NCI-H146 treated with DMSO at 0.1 percent for 48 hours (cell line): ENCODE data around the gene EHD2.
"Not testable (repeated sequence)": the region's sequence is repeated elsewhere in the genome, so short reads cannot be mapped to it uniquely, and the experiment has no call there.

Source experiments
- DNase-seq: peaks from one replicate; lab custom pipeline; 2025; ENCODE audit not compliant: unreplicated experiment; lab: John Stamatoyannopoulos, UW

The EHD2 gene

DNA sequence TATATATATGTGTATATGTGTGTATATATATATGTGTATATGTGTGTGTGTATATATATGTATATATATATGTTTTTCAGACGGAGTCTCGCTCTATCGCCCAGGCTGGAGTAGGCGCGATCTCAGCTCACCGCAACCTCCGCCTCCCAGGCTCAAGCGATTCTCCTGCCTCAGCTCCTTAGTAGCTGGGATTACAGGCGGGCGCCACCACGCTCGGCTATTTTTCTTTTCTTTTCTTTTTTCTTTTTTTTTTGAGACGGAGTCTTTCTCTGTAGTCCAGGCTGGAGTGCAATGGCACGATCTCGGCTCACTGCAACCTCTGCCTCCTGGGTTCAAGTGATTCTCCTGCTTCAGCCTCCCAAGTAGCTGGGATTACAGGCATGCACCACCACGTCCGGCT, 32.9 kb downstream of the EHD2 start:
- DNase-seq, result not testable (repeated sequence)

- no peak for DNase-seq
Measured at GRCh38 chr19:47749326-47749725, 36.1 kb downstream of the EHD2 start.

DNA sequence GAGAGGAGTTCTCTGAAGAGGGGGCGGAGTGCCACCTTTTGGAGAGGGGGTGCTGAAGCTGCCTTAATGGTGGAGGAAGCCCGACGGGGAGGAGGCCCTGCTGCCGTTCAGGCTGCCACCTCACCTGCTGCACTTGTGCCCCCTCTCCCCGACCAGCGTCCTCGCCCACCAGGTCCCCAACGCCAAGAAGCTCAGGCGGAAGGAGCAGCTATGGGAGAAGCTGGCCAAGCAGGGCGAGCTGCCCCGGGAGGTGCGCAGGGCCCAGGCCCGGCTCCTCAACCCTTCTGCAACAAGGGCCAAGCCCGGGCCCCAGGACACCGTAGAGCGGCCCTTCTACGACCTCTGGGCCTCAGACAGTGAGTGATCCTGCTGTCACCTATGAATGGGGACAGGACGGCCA, 37.5 kb downstream of the EHD2 start:
- no peak for DNase-seq

DNA sequence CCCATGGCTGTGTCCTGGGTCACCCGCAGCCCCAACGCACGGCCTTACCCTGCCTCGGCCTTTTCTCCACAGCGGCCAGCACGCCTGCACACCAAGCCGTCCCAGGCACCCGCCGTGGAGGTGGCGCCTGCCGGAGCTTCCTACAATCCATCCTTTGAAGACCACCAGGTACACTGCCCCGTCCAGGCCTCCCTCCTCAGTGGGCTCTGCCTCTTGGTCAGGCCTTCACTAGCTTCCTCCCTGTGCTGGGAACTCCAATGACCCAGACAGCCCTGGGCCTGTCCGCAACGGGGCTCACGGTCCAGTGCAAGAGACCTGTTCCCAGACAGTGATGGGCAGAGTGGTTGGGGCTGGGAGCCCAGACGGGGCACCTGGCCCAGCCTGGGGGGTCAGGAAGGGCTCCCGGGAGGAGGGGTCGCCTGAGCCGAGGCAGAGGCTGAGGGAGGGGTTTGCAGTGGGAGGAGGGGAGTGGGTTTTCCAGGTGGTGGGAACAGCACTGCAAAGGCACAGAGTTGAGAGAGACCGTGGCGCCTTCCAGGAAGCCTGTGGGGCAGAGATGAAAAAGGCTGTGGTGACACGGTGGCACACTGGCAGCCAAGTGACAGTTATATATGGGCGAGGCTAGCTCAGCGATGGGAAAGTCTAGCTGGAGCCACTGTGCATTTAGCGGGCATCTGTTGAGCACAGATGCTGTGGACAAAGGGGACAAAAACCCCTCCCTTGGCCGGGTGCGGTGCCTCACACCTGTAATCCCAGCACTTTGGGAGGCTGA, 39.4 kb downstream of the EHD2 start:
- DNase-seq, result no peak

- DNase-seq, result no peak
Measured at GRCh38 chr19:47754206-47755064, 41.2 kb downstream of the EHD2 start.

DNA sequence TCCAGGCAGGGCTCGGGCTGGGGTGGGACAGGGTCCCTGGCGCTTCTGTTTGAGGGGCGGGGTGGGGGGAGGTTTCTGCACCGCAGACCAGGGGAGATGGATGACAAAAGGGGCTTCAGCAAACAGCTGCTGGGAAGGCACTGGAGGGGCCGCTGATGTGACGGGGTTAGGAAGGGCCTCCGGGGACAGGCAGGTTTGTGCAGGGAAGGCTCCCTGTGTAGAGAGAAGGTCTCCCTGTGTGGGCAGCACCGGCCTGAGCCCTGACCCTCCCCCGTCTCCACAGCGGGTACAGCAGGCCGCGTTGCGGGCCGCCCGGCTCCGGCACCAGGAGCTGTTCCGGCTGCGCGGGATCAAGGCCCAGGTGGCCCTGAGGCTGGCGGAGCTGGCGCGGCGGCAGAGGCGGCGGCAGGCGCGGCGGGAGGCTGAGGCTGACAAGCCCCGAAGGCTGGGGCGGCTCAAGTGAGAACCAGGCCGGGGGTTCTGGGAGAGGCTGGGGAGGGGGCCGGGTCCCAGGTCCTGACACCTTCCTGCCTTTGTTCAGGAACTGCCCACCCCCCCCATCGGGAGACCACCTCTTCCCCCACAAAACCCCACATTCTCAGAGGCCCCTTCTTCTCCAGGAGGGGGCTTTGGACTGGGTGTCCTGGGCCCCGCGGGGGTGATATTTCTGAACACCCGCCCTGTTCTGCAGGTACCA, 42.0 kb downstream of the EHD2 start:
- no peak for DNase-seq

GRCh38 chr19:47755762-47756626, 42.8 kb downstream of the EHD2 start:
- DNase-seq, result no peak

GRCh38 chr19:47756627-47756929, 43.4 kb downstream of the EHD2 start:
- no peak for DNase-seq

DNA sequence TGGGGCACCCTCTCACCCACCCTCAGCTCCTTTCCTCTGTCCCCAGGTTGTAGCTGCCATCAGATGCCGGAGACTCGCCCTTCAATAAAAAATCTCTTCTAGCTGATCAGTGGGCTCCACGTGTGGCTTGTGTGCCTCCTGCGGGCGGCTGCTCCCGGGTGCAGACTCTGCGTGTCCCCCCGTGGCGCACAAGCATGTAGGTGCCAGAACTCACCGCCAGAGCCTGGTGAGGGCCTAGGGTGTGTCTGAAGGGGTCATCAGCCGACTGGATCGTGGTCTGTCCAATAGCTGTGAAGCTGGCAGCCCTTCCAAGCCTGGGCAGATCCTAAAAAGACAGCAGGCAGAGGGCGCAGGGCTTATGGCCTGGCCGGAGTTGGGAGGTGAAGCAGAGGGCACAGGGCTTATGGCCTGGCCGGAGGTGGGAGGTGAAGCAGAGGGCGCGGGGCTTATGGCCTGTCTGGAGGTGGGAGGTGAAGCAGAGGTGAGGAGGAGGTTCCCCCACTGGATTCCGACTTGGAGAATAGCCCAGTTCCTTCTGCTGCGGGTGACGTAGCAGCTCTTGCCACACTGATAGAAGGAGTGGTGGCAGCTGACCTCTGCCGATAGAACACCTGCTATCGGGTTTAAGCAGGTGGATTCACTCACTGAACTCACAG, 43.9 kb downstream of the EHD2 start:
- no peak for DNase-seq

DNA sequence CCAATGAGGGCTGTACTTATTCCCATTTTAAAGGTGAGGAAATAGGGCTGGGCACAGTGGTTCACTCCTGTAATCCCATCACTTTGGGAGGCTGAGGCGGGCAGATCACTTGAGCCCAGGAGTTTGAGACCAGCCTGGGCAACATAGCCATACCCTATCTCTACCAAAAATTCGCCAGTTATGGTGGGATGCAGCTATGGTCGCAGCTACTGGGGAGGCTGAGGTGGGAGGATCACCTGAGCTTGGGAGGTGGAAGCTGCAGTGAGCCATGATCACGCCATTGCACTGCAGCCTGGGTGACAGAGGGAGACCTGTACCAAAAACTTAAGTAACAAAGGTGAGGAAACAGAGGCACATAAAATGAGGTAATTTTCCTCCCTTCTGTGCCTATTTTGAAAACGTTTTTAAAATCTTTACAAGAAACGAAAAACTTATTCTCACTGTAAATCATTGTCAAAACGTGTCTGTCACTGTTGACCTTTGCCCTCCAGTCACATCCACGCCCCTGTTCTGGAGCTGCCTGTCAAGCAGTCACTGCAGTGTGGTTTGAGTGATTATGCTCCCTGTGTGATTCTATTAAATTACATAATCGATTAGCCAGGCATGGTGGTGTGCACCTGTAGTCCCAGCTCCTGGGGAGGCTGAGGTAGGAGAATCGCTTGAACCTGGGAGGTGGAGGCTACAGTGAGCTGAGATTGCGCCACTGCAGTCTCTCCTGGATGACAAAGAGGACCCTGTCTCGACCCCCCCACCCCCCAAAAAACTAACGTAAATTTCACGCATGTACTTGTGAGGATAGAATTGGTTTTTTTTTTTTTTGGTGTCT, 44.6 kb downstream of the EHD2 start:
- no peak for DNase-seq

- DNase-seq, result no peak
Measured at GRCh38 chr19:47758443-47758804, 45.2 kb downstream of the EHD2 start.

GRCh38 chr19:47760632-47760999, 47.4 kb downstream of the EHD2 start:
- no peak for DNase-seq

DNA sequence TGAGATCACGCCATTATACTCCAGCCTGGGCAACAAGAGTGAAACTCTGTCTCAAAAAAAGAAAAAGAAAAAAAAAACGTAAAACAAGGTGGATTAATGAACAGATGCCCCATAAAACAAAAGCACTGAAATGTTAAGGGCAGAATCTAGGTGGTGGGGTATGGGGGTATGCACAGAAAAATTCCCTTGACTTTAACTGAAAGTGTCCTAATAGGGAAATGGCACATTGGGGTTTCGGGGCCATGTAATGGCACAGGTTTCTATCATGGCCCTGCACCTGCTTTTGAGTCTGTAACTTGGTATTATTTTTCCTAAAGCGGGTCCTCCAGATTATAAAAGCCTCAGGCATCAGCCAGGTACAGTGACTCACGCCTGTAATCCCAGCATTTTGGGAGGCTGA, 48.3 kb downstream of the EHD2 start:
- no peak for DNase-seq

GRCh38 chr19:47762151-47762550, 48.9 kb downstream of the EHD2 start:
- DNase-seq, result no peak

DNA sequence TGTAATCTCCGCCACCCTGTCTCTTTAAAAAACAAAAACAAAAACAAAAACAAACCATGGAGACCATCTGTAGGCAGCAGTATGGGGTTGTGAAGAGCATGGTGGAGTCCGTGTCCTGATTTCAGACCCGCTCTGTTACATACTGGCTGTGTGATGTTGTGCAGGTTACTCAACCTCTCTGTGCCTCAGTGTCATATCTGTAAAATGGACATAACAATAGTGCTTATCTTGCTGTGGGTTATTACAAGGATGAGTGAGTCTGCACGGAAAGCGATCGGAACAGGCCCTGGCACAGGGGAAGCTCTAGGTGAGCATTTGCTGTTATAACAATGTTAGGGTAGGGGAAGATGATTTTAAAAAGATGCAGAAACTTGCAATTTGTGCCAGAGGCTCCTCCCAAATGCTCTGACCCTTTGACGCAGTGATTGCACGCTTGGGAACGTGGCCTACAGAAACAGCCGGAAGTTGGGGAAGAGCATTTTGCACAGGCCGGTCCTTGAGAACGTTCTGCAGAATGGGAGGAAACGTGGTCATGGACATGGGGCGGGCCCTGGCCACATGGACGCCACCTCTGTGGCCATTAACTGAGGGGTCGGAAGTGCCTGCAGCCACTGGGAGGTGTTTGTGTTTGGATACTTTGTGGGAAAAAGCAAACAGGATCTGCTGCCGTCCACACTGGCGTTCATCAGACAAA, 49.5 kb downstream of the EHD2 start:
- no peak for DNase-seq

DNA sequence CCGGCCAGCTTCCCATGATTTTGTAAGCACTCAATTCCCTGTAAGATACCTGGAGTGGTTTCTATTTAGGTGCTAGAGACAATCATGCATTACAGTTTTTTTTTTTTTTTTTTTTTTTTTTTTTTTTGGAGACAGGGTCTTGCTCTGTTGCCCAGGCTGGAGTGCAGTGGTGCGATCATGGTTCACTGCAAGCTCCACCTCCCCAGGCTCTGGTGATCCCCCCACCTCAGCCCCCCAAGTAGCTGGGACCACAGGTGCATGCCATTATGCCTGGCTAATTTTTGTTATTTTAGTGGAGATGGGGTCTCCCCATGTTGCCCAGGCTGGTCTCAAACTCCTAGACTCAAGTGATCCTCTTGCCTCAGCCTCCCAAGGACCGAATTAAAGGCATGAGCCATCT, 51.5 kb downstream of the EHD2 start:
- not testable (repeated sequence) for DNase-seq

- DNase-seq, result peak; percentile 22
Measured at GRCh38 chr19:47765523-47766358, 52.5 kb downstream of the EHD2 start.

DNA sequence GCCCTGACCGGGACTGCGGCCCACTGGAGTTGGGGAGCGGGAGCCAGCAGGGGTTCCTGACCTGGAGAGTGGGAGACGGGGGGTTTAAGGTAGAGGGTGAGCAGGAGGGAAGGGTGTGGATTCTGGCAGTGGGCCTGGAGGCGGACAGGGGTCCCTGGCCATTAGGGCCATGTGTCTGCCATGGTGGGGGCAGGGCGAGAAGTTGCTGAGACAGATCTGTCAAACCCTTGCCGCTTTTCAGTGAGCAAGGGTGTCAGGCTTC, 53.1 kb downstream of the EHD2 start:
- DNase-seq, result no peak

GRCh38 chr19:47766670-47767069, 53.4 kb downstream of the EHD2 start:
- DNase-seq, result no peak
